Adrenal gland (tissue), 12 donors: Measurements from ENCODE around the gene TJP3. TPM values are rescaled to one million over a fixed set of nuclear protein-coding genes. Genes with fewer than 3 reads are reported as not detected.

Experiments
- DNase-seq, 7 donors: peaks; one replicate each; pipeline ENCODE4 v3.0.0-alpha.2; 2019 to 2020
- H3K27ac ChIP-seq, 5 donors: fragments of 200-600 bp; sonication (generic) in 4 of 5; 1 replicate in 3 of 5; 2 replicates in 2 of 5; pipeline versions ENCODE4 v1.5.1 to v1.8.0; 2016 to 2020; ENCODE audit warnings: mild to moderate bottlenecking in 1 of 5
- H3K27me3 ChIP-seq: fragments of 200-600 bp; 2 replicates; pipeline ENCODE4 v1.8.0; 2021
- H3K36me3 ChIP-seq, 2 donors: fragments of 200-600 bp; replicated peaks in 1 of 2; 1 replicate in 1 of 2; 2 replicates in 1 of 2; pipeline versions ENCODE4 v1.5.1 to v1.8.0; 2018 to 2022
- H3K4me1 ChIP-seq, 2 donors: fragments of 200-600 bp; replicated peaks in 1 of 2; 1 replicate in 1 of 2; 2 replicates in 1 of 2; pipeline versions ENCODE4 v1.5.1 to v1.8.0; 2018 to 2021
- H3K4me3 ChIP-seq, 4 donors: fragments of 200-600 bp; sonication (generic) in 3 of 4; one replicate each; pipeline ENCODE4 v1.5.1; 2016 to 2018
- H3K9me3 ChIP-seq, 3 donors: fragments of 200-600 bp; sonication (generic) in 1 of 3; replicated peaks in 1 of 3; 1 replicate in 2 of 3; 2 replicates in 1 of 3; pipeline versions ENCODE4 v1.5.1 to v1.8.0; 2016 to 2021
- POLR2A ChIP-seq, 2 donors: fragments of 450-650 bp; IDR thresholded peaks; one replicate each; pipeline ENCODE4 v1.6.1; 2017; ENCODE audit warnings: antibody characterized with exemption in 2 of 2, mild to moderate bottlenecking in 2 of 2, moderate library complexity in 1 of 2
- WGBS, 4 donors: extraction: QIAGEN DNeasy Blood & Tissue Kit in 2 of 4; methylation state at CpG; one replicate each; pipeline versions ENCODE4 v1.1.5 to v1.1.7; 2013 to 2017; 5-methylcytosine and 5-hydroxymethylcytosine counted together
- intact Hi-C, 2 donors: fragments of 100-400 bp; cut with DNase I; formaldehyde crosslinking; loops; one replicate each; pipeline versions ENCODE4 v1.14.1 to v1.15.0; 2022 to 2023
- polyA plus RNA-seq, 3 donors: library from polyadenylated mRNA; stranded (reverse); fragments of 200-250 nt in 2 of 3; fragments of 350-450 nt in 1 of 3; fragmentation: Illumina TruSeq in 1 of 3; extraction: RNeasy Lipid Tissue Mini Kit (QIAGEN cat#74804) in 1 of 3; gene quantifications; one replicate each; pipeline ENCODE4 v1.2.3, GENCODE V29; 2013 to 2014
- total RNA-seq, 9 donors: library from RNA; depleted of rRNA in 4 of 9; stranded (reverse); fragments of >200 nt in 4 of 9; fragments of 120-200 nt in 1 of 9; fragmentation: NEBNext Ultra II Directional in 1 of 9; extraction: Animal tissue kit (Norgen Biotek cat#: 25700) in 1 of 9; gene quantifications; one replicate each; pipeline versions ENCODE4 v1.1.0 to v1.2.4, GENCODE V29; 2013 to 2023
- TF ChIP-seq, protein P1 (sequence below), 6 experiments: fragments of 450-650 bp in 4 of 6; fragments of 200-600 bp in 2 of 6; sonication (generic) in 1 of 6; IDR thresholded peaks; 1 replicate in 5 of 6; 2 replicates in 1 of 6; pipeline versions ENCODE4 v1.5.1 to v1.8.0; 2016 to 2021; ENCODE audit warnings: antibody characterized with exemption in 6 of 6, mild to moderate bottlenecking in 2 of 6, moderate library complexity in 1 of 6
- donor health status: healthy with polysubstance abuse.
- donor health status: Bipolar disorder and iron deficiency.
- donor health status: DM: yes; HTN: yes; CAD: no.
- donor health status: DM: no; HTN: no; CAD: no.
- donor health status: DM: no; HTN: no; CAD: no.
- donor health status: DM: yes; HTN: yes; CAD: no.

The TJP3 gene
- total and polyA plus RNA-seq, 12 donors, result 0.07 to 2.5 (median 0.24) TPM; not detected in 6

DNA sequence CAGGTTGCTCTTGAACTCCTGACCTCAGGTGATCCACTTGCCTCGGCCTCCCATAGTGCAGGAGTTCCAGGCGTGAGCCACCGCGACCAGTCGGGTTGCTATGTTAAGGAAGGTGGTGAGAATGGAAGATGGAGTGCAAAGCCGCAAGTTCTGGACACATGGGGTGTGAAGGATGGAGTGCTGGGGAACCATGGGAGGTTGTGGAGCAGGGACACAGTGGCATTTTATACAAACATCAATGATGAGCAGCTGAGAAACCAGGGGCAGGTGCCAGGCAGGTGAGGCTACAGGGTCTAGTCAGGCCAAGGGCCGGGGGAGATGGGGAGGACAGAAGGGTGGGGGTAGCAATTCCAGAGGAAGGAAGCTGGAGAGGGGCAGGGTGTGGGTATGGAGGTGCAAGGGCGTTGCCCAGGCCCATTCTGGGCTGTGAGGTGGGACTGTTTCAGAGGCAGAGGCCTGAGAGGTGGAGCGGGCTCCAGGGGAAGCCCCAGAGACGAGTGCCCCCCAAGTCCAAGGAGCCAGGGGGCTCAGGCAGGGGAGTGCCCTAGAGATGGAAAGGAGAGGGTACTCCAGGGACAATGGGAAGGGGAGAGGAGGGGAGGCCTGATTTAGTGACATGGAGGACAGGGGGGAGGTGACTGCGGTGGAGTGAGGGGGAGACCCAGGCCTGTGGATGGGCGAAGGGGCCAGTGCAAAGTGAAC lies 65.8 kb downstream of the TJP3 start:
- Histone ChIP-seq H3K9me3 (no peaks in the 10 kb centered on the region), H3K4me1 (no peaks in the 10 kb centered on the region), H3K27me3 (no peaks in the 10 kb centered on the region), H3K27ac (no peak overlapping the region), H3K4me3 (no peak overlapping the region), H3K36me3 (no peaks in the 10 kb centered on the region)
- no peak for TF ChIP-seq POLR2A (IDR thresholded peaks at IDR 0.05)
- TF ChIP-seq, protein P1, sequence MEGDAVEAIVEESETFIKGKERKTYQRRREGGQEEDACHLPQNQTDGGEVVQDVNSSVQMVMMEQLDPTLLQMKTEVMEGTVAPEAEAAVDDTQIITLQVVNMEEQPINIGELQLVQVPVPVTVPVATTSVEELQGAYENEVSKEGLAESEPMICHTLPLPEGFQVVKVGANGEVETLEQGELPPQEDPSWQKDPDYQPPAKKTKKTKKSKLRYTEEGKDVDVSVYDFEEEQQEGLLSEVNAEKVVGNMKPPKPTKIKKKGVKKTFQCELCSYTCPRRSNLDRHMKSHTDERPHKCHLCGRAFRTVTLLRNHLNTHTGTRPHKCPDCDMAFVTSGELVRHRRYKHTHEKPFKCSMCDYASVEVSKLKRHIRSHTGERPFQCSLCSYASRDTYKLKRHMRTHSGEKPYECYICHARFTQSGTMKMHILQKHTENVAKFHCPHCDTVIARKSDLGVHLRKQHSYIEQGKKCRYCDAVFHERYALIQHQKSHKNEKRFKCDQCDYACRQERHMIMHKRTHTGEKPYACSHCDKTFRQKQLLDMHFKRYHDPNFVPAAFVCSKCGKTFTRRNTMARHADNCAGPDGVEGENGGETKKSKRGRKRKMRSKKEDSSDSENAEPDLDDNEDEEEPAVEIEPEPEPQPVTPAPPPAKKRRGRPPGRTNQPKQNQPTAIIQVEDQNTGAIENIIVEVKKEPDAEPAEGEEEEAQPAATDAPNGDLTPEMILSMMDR (IDR thresholded peaks at IDR 0.05), result no peak
- DNase-seq, result no peak
- WGBS, 4 donors, result 84 to 88% (median 86%) methylated on average over 12 of the region's 12 CpGs
- intact Hi-C loops, result no loop called here

DNA sequence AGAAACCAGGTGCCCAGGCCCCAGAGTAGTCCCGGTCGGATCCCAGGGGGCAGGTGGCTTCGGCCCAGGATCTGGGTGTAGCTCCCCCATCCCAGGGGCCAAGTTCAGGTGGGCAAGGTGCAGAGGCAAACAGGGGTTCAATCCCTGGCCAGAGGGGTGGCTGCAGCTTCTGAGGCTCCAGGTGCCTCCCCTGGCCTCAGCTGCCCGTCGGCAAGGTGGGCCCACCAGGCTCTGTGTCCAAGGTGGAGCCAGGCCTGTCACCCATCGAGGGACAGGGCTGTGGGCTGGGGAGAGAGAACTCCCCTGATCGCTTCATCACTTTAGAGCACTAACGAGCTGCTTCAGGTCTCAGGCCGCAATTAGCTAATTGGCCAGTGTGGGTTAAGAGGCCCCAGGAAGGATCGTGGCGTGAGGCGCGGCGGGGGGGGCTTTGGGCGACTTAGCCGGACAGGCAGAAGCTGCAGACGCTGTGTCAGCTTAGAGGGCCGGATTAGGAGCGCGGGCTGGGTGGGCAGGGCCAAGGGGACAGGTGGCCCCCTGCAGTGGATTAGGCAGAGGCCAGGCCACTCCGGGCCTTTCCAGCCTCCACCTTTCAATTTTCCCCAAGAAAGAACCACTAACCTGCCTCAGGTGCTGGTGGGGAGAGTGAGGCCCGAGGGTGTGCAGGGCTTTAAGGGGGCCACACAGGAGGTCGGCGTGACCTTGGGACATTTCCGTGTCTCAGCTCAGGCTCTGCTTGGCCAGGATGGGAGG lies 66.6 kb downstream of the TJP3 start:
- Histone ChIP-seq H3K27me3 (no peaks in the 10 kb centered on the region), H3K36me3 (no peaks in the 10 kb centered on the region), H3K27ac (no peak overlapping the region), H3K9me3 (no peaks in the 10 kb centered on the region), H3K4me3 (no peak overlapping the region), H3K4me1 (no peaks in the 10 kb centered on the region)
- DNase-seq, result no peak
- intact Hi-C loops, result no loop called here
- TF ChIP-seq, protein P1 (IDR thresholded peaks at IDR 0.05), result no peak
- TF ChIP-seq POLR2A (IDR thresholded peaks at IDR 0.05), result no peak
- 53 to 86% (median 71%) methylated on average over 15 to 25 of the region's 25 CpGs for WGBS, 4 donors

- WGBS, 4 donors, result 76 to 95% (median 79%) methylated on average over 2 of the region's 2 CpGs; no CpG with 5 or more reads in 1 of the 4 donors
- intact Hi-C loops, result no loop called here
- Histone ChIP-seq H3K36me3 (no peaks in the 10 kb centered on the region), H3K4me3 (no peak overlapping the region), H3K27me3 (no peaks in the 10 kb centered on the region), H3K4me1 (no peaks in the 10 kb centered on the region), H3K9me3 (no peaks in the 10 kb centered on the region), H3K27ac (no peak overlapping the region)
- TF ChIP-seq, protein P1 (IDR thresholded peaks at IDR 0.05), result no peak
- TF ChIP-seq POLR2A (IDR thresholded peaks at IDR 0.05), result no peak
- DNase-seq, result no peak
Measured at GRCh38 chr19:3775374-3775711, 67.2 kb downstream of the TJP3 start.

DNA sequence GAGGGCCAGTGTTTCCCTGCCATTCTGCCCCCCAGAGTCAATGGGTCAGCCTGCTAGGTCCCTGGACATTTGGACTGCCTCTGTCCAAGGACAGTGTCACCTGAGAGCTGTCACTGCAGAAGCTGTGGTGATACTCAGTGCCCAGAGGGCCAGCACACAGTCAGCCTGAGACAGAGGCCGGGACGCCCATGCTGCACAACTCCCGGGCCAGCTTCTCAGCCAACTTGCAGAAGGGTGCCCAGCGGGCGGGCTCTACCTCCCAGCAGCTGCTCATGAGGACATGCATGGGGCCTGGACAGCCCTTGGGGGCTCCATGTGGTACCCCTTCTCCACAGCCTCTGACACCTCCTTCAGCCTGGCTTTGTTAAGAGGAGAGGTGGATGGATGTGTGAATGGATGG lies 67.6 kb downstream of the TJP3 start:
- DNase-seq, result no peak
- H3K4me1 ChIP-seq, result no peaks in the 10 kb centered on the region
- 93 to 95% (median 94%) methylated on average over 2 to 5 of the region's 5 CpGs; no CpG with 5 or more reads in 1 of the 4 donors for WGBS, 4 donors
- H3K27me3 ChIP-seq, result no peaks in the 10 kb centered on the region
- peaks cover 0 to 1% (median 0%) of the 10 kb centered on the region in 3 donors for H3K9me3 ChIP-seq
- no peaks in the 10 kb centered on the region for H3K36me3 ChIP-seq
- intact Hi-C loops, result no loop called here
- TF ChIP-seq, protein P1 (IDR thresholded peaks at IDR 0.05), result no peak
- no peak for TF ChIP-seq POLR2A (IDR thresholded peaks at IDR 0.05)
- H3K27ac ChIP-seq, result no peak overlapping the region
- no peak overlapping the region for H3K4me3 ChIP-seq
